ENCODE data around the gene EML4. TPM values are rescaled to one million over a fixed set of nuclear protein-coding genes. Genes with fewer than 3 reads are reported as not detected.

EML4 gene
- total RNA-seq, 1 experiment from 2014 or later: 31.2 TPM

GRCh38 chr2:42312106-42312505 lies 143.0 kb downstream of the EML4 start:
- ChIA-PET CTCF (no interaction called here), POLR2A (no interaction called here)
- TF ChIP-seq CTCF (IDR thresholded peaks at IDR 0.05; ENCODE audit: unreplicated experiment): no peak
- intact Hi-C loops (cut with micrococcal nuclease): no loop called here
- Mint-ChIP-seq H3K9me3 (ENCODE audit: unreplicated experiment) (no peaks in the 10 kb centered on the region), H3K4me3 (ENCODE audit: unreplicated experiment) (no peak overlapping the region), H3K36me3 (ENCODE audit: insufficient read depth, unreplicated experiment) (peaks cover 5% of the 10 kb centered on the region), H3K4me1 (ENCODE audit: insufficient read depth, unreplicated experiment) (peaks cover 10% of the 10 kb centered on the region), H3K27me3 (ENCODE audit: insufficient read depth, unreplicated experiment) (no peaks in the 10 kb centered on the region), H3K27ac (ENCODE audit: low read depth, unreplicated experiment) (no peak overlapping the region)
- no peak for DNase-seq (ENCODE audit: unreplicated experiment)
- no TSS peak for BruUV-seq (replicated peaks)

- Mint-ChIP-seq H3K4me3 (ENCODE audit: unreplicated experiment) (no peak overlapping the region), H3K27me3 (ENCODE audit: insufficient read depth, unreplicated experiment) (no peaks in the 10 kb centered on the region), H3K27ac (ENCODE audit: low read depth, unreplicated experiment) (peak overlapping the region; percentile 28), H3K9me3 (ENCODE audit: unreplicated experiment) (no peaks in the 10 kb centered on the region), H3K4me1 (ENCODE audit: insufficient read depth, unreplicated experiment) (peaks cover 10% of the 10 kb centered on the region), H3K36me3 (ENCODE audit: insufficient read depth, unreplicated experiment) (peaks cover 10% of the 10 kb centered on the region)
- no peak for TF ChIP-seq CTCF (IDR thresholded peaks at IDR 0.05; ENCODE audit: unreplicated experiment)
- peak; percentile 84 for DNase-seq (ENCODE audit: unreplicated experiment)
- intact Hi-C loops (cut with micrococcal nuclease): no loop called here
- no TSS peak for BruUV-seq (replicated peaks)
- POLR2A ChIA-PET: interaction anchor here (0.8 to 1.9 kb wide), 5 partner anchors 12 to 46 kb away, joined by 3 to 5 read pairs (median 3); partner anchors contain the start of gene COX7A2L
- CTCF ChIA-PET: interaction anchor here (1.0 to 1.9 kb wide), 5 partner anchors 9 to 25 kb away, joined by 3 to 6 read pairs (median 4); no protein-coding TSS in a partner anchor
Measured at GRCh38 chr2:42314892-42315468, 145.8 kb downstream of the EML4 start.

DNA sequence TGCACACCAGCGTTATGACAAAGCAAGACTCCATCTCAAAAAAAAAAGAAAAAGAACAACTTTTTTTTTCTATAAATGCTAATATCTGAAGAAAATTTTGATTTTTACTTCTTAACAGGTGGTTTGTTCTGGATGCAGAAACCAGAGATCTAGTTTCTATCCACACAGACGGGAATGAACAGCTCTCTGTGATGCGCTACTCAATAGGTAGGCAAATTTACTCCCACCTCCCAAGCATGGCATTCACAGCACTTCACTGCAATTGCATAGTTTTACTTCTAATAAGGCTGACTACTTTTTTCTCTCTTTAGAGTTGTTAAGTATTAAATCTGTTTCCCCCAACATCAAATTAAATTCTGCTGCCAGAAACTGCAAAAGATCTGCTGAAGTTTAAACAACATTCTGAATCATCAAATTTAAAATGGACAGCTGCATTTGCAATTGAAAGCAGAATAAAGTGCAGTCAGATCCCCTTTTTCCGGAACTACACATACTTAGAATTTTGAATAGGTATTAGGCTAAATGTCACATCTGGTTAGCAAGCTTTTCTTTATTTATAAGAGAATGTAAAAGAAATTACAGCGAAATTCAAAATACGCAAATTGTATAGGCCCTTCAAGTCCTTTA lies 146.8 kb downstream of the EML4 start:
- no peak for TF ChIP-seq CTCF (IDR thresholded peaks at IDR 0.05; ENCODE audit: unreplicated experiment)
- ChIA-PET CTCF (interaction anchor here (0.5 to 2.1 kb wide), 4 partner anchors 11 to 347 kb away, joined by 3 to 8 read pairs (median 4); no protein-coding TSS in a partner anchor), POLR2A (interaction anchor here (1.1 to 1.9 kb wide), 4 partner anchors 12 to 44 kb away, joined by 3 to 5 read pairs (median 3); no protein-coding TSS in a partner anchor)
- Mint-ChIP-seq H3K27me3 (ENCODE audit: insufficient read depth, unreplicated experiment) (no peaks in the 10 kb centered on the region), H3K36me3 (ENCODE audit: insufficient read depth, unreplicated experiment) (peaks cover 18% of the 10 kb centered on the region), H3K4me3 (ENCODE audit: unreplicated experiment) (no peak overlapping the region), H3K27ac (ENCODE audit: low read depth, unreplicated experiment) (no peak overlapping the region), H3K4me1 (ENCODE audit: insufficient read depth, unreplicated experiment) (peaks cover 10% of the 10 kb centered on the region), H3K9me3 (ENCODE audit: unreplicated experiment) (no peaks in the 10 kb centered on the region)
- DNase-seq (ENCODE audit: unreplicated experiment): no peak
- no TSS peak for BruUV-seq (replicated peaks)
- intact Hi-C loops (cut with micrococcal nuclease): no loop called here

DNA sequence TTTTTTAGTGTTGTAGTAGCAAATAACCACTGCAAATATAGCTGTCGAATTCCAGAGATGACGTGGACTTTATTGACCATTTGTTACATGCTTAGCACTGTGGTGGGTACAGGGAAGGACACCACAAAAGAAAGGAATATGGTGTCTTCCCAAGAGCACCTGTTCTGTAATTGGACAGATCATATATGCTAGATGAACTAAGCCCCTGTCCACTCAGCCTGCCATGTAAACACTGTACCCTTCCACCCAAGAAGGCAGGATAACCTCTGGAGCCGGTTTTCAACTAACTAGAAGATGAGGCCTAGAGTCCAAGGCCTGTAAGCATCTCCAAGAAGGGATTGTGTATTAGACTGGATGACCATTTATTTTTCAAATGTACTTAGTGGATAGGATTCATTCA lies 147.8 kb downstream of the EML4 start:
- intact Hi-C loops (cut with micrococcal nuclease): no loop called here
- CTCF ChIA-PET: interaction anchor here (2.1 kb wide), 1 partner anchor 12 kb away, joined by 8 read pairs; no protein-coding TSS in a partner anchor

More for the DNA sequence above, 147.8 kb downstream of the EML4 start:
- no TSS peak for BruUV-seq (replicated peaks)
- no peaks in the 10 kb centered on the region for H3K27me3 Mint-ChIP-seq (ENCODE audit: insufficient read depth, unreplicated experiment)
- no peak for TF ChIP-seq CTCF (IDR thresholded peaks at IDR 0.05; ENCODE audit: unreplicated experiment)
- H3K4me1 Mint-ChIP-seq (ENCODE audit: insufficient read depth, unreplicated experiment): peaks cover 10% of the 10 kb centered on the region
- H3K27ac Mint-ChIP-seq (ENCODE audit: low read depth, unreplicated experiment): no peak overlapping the region
- POLR2A ChIA-PET: interaction anchor here (1.3 kb wide), 1 partner anchor 11 kb away, joined by 3 read pairs; no protein-coding TSS in a partner anchor
- H3K9me3 Mint-ChIP-seq (ENCODE audit: unreplicated experiment): no peaks in the 10 kb centered on the region
- H3K4me3 Mint-ChIP-seq (ENCODE audit: unreplicated experiment): no peak overlapping the region
- peaks cover 21% of the 10 kb centered on the region for H3K36me3 Mint-ChIP-seq (ENCODE audit: insufficient read depth, unreplicated experiment)
- DNase-seq (ENCODE audit: unreplicated experiment): no peak

All from MCF 10A (cell line).